Osteoblast (primary cell): Measurements from ENCODE around the gene ARHGEF4. TPM values are rescaled to one million over a fixed set of nuclear protein-coding genes. Genes with fewer than 3 reads are reported as not detected.
A peak's percentile ranks its signal among the peaks of the same experiment; 100 is the strongest.

ENCODE experiments used
- DNase-seq: peaks from one replicate; pipeline ENCODE4 v3.0.0; 2011; ENCODE audit warnings: low spot score, mixed read lengths; ENCODE audit not compliant: insufficient read length; ENCODE audit errors: missing footprints
- H2AFZ ChIP-seq: 2 replicates; pipeline ENCODE4 v1.6.0; 2011; ENCODE audit warnings: mild to moderate bottlenecking, low read length
- H3K27ac ChIP-seq: 2 replicates; pipeline ENCODE4 v1.5.1; 2011; ENCODE audit warnings: mild to moderate bottlenecking, low read depth, low read length, moderate library complexity
- H3K27me3 ChIP-seq: 2 replicates; pipeline ENCODE4 v1.6.0; 2012; ENCODE audit warnings: mild to moderate bottlenecking, control low read depth, inconsistent platforms, low read length, moderate library complexity; ENCODE audit not compliant: insufficient read depth
- H3K36me3 ChIP-seq: 2 replicates; pipeline ENCODE4 v1.5.1; 2011; ENCODE audit warnings: mild to moderate bottlenecking, low read length, control low read depth, moderate library complexity; ENCODE audit not compliant: insufficient read depth
- H3K4me1 ChIP-seq: 2 replicates; pipeline ENCODE4 v1.5.1; 2011; ENCODE audit warnings: mild to moderate bottlenecking, low read length, control low read depth, moderate library complexity; ENCODE audit not compliant: insufficient read depth
- H3K4me2 ChIP-seq: 2 replicates; pipeline ENCODE4 v1.6.0; 2011; ENCODE audit warnings: mild to moderate bottlenecking, low read length; ENCODE audit not compliant: insufficient read depth
- H3K4me3 ChIP-seq: fragments of 200-600 bp; sonication (generic); 3 replicates; pipeline ENCODE4 v1.5.1; 2012; ENCODE audit warnings: mild to moderate bottlenecking, low read length, inconsistent platforms; ENCODE audit not compliant: insufficient read depth
- H3K79me2 ChIP-seq: 2 replicates; pipeline ENCODE4 v1.6.0; 2012; ENCODE audit warnings: mild to moderate bottlenecking, low read length, control low read depth, inconsistent platforms; ENCODE audit not compliant: insufficient read depth
- H3K9me3 ChIP-seq: 2 replicates; pipeline ENCODE4 v1.5.1; 2011; ENCODE audit warnings: low read depth, low read length, control low read depth
- H4K20me1 ChIP-seq: 2 replicates; pipeline ENCODE4 v1.6.0; 2012; ENCODE audit warnings: mild to moderate bottlenecking, low read length, control low read depth; ENCODE audit not compliant: insufficient read depth
- total RNA-seq: library from RNA; depleted of rRNA; stranded (reverse); fragments of >200 nt; gene quantifications from 2 replicates; pipeline ENCODE4 v1.2.3, GENCODE V29; 2012
- TF ChIP-seq, protein P1 (sequence below): IDR thresholded peaks from 2 replicates; pipeline ENCODE4 v1.5.1; 2011; ENCODE audit warnings: mild to moderate bottlenecking, low read depth, low read length, moderate library complexity; ENCODE audit errors: extremely low read depth

Gene ARHGEF4
- total RNA-seq, 1 donor = 3.6 TPM

DNA sequence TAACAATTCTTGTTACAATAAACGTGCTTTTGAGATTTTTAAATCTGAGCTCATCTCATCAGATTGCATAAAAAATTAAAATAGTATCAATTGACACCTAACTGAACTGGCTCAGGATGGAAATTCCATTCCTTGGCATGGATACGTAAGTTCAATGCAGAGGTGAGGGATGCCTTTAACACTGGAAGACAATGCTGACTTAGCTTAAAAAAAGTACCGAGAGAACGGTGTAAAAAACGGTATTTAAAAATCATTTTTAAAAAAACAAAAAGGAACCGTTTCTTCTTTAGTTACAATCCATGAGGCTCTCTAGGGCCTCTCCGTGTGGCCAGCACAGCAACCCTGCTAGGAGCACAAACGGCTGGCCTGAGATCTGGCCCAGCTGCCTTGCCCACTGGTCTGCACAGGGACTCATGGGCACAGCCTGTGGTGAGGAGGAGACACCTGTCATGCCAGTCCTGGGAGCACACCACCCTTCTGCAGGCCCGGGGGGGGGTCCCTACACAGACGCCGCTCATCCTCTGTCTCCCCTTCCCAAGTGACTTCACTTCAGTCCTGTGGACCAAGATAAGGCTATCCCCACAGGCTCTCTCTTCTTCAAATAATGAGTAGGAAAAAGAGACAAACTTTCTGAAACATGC, 211.3 kb downstream of the ARHGEF4 start:
- Histone ChIP-seq H3K79me2 (peaks cover 19% of the 10 kb centered on the region), H3K4me1 (no peaks in the 10 kb centered on the region), H3K27me3 (no peaks in the 10 kb centered on the region), H3K4me2 (no peak overlapping the region), H3K9me3 (no peaks in the 10 kb centered on the region), H4K20me1 (peaks cover 11% of the 10 kb centered on the region), H3K27ac (no peak overlapping the region), H2AFZ (no peak overlapping the region), H3K4me3 (no peak overlapping the region), H3K36me3 (peaks cover 42% of the 10 kb centered on the region)
- peak; percentile 43 for DNase-seq
- TF ChIP-seq, protein P1, sequence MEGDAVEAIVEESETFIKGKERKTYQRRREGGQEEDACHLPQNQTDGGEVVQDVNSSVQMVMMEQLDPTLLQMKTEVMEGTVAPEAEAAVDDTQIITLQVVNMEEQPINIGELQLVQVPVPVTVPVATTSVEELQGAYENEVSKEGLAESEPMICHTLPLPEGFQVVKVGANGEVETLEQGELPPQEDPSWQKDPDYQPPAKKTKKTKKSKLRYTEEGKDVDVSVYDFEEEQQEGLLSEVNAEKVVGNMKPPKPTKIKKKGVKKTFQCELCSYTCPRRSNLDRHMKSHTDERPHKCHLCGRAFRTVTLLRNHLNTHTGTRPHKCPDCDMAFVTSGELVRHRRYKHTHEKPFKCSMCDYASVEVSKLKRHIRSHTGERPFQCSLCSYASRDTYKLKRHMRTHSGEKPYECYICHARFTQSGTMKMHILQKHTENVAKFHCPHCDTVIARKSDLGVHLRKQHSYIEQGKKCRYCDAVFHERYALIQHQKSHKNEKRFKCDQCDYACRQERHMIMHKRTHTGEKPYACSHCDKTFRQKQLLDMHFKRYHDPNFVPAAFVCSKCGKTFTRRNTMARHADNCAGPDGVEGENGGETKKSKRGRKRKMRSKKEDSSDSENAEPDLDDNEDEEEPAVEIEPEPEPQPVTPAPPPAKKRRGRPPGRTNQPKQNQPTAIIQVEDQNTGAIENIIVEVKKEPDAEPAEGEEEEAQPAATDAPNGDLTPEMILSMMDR = no peak

DNA sequence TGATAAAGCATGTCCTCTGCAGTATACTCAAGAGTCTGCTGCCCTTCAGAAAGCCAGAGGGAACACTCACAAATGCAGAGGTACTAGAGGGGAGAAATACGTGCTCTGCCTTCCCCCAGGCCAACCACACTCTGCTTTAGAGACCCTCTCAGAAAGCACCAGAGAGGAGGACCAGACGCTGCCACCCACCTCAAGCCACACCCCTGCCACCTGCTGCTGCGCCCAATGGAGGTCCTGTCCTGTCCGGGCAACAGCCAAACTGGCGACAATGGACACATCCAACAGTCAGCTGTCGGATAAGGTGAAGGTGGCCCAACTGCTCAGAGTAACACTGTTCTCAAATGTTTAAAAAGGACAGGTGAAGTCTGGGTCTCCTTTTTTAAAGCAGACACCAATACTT, 211.9 kb downstream of the ARHGEF4 start:
- Histone ChIP-seq H3K27me3 (no peaks in the 10 kb centered on the region), H3K4me1 (no peaks in the 10 kb centered on the region), H4K20me1 (peaks cover 15% of the 10 kb centered on the region), H3K79me2 (peaks cover 25% of the 10 kb centered on the region), H2AFZ (no peak overlapping the region), H3K4me3 (no peak overlapping the region), H3K36me3 (peaks cover 48% of the 10 kb centered on the region), H3K9me3 (no peaks in the 10 kb centered on the region), H3K4me2 (no peak overlapping the region), H3K27ac (no peak overlapping the region)
- TF ChIP-seq, protein P1 = no peak
- no peak for DNase-seq

DNA sequence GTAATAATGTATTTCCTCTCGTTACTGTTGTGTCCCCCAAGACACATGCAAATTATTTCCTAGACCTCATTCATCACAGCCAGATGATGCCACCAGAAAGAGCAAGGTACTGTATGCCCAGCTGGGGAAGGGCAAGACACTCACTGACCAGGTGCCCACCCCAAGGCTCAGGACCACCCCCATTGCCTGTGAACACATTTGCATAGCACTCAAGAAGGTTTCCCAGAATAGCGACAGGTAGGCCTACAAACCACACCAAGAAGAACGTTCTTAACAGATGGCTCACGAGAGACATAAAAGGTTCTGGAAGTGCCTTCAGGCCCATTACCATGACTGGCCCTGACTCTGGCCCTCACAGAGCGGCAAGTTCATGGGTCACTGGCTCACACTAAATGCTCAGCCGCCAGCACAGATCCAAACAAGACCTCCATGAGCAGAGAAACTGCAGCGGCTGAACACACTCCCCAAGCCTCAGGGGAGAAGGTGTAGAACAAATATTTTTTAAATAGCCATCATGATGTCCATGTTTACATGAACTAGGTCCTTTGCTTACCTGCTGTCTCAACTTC, 212.5 kb downstream of the ARHGEF4 start:
- H2AFZ ChIP-seq = no peak overlapping the region
- no peaks in the 10 kb centered on the region for H3K27me3 ChIP-seq
- no peaks in the 10 kb centered on the region for H3K4me1 ChIP-seq
- peak; percentile 58 for DNase-seq
- H3K4me2 ChIP-seq = no peak overlapping the region
- H3K27ac ChIP-seq = no peak overlapping the region
- peaks cover 54% of the 10 kb centered on the region for H3K36me3 ChIP-seq
- H3K9me3 ChIP-seq = no peaks in the 10 kb centered on the region
- peaks cover 30% of the 10 kb centered on the region for H3K79me2 ChIP-seq
- H3K4me3 ChIP-seq = no peak overlapping the region
- TF ChIP-seq, protein P1 = no peak
- H4K20me1 ChIP-seq = peaks cover 16% of the 10 kb centered on the region

DNA sequence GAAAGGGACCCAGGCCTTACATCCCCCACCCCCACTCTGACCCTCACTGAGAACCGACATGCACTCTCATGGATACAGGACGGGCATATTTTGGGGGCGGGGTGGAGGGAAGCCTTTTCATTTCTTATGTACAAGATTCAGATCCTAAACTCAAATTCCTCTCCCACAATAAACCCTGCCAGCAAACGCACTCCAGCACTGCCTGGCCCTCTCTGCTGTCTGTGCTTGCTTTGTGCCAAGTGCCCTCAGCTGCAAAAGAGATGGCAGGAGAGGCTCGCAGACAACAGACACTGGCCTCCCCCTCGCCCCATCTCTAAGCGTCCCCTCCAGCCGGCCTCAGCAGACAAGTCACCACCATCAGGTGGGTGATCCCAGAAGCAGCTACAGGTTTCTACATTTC, 214.2 kb downstream of the ARHGEF4 start:
- H3K79me2 ChIP-seq = peaks cover 47% of the 10 kb centered on the region
- peak; percentile 72 for DNase-seq
- H3K36me3 ChIP-seq = peaks cover 68% of the 10 kb centered on the region

More for the DNA sequence above, 214.2 kb downstream of the ARHGEF4 start:
- H3K4me2 ChIP-seq = no peak overlapping the region
- no peak overlapping the region for H3K4me3 ChIP-seq
- peaks cover under 1% of the 10 kb centered on the region for H3K4me1 ChIP-seq
- H3K9me3 ChIP-seq = no peaks in the 10 kb centered on the region
- TF ChIP-seq, protein P1 = no peak
- H3K27ac ChIP-seq = no peak overlapping the region
- peaks cover 29% of the 10 kb centered on the region for H4K20me1 ChIP-seq
- no peaks in the 10 kb centered on the region for H3K27me3 ChIP-seq
- no peak overlapping the region for H2AFZ ChIP-seq
